ENCODE results near the gene PSAPL1. TPM values are rescaled to one million over a fixed set of nuclear protein-coding genes. Genes with fewer than 3 reads are reported as not detected.

PSAPL1 gene
- polyA plus RNA-seq, 1 donor from 2014 or later = not detected

GRCh38 chr4:7425591-7426468 is 8.9 kb downstream of the PSAPL1 start:
- Histone ChIP-seq H3K4me2 (ENCODE audit: low read length) (no peak overlapping the region), H3F3A (ENCODE audit: insufficient read depth, low read length, poor library complexity, severe bottlenecking) (no peaks in the 10 kb centered on the region), H3K4me3 (ENCODE audit: low read length) (no peak overlapping the region), H2AFZ (ENCODE audit: low read depth, low read length) (no peak overlapping the region), H3K9me3 (ENCODE audit: low read length) (no peaks in the 10 kb centered on the region), H3K9me2 (ENCODE audit: insufficient read depth, low read length) (no peaks in the 10 kb centered on the region), H3K27ac (ENCODE audit: low read length) (no peak overlapping the region), H3K9ac (ENCODE audit: low read length) (no peak overlapping the region), H3K27me3 (ENCODE audit: insufficient read depth, low read depth, low read length) (no peaks in the 10 kb centered on the region), H4K20me1 (ENCODE audit: insufficient read depth) (no peaks in the 10 kb centered on the region), H3K79me2 (replicated peaks; ENCODE audit: insufficient read depth, low read length) (no peaks in the 10 kb centered on the region), H3K36me3 (ENCODE audit: insufficient read depth, low read length) (no peaks in the 10 kb centered on the region)
- TF ChIP-seq, protein P1, sequence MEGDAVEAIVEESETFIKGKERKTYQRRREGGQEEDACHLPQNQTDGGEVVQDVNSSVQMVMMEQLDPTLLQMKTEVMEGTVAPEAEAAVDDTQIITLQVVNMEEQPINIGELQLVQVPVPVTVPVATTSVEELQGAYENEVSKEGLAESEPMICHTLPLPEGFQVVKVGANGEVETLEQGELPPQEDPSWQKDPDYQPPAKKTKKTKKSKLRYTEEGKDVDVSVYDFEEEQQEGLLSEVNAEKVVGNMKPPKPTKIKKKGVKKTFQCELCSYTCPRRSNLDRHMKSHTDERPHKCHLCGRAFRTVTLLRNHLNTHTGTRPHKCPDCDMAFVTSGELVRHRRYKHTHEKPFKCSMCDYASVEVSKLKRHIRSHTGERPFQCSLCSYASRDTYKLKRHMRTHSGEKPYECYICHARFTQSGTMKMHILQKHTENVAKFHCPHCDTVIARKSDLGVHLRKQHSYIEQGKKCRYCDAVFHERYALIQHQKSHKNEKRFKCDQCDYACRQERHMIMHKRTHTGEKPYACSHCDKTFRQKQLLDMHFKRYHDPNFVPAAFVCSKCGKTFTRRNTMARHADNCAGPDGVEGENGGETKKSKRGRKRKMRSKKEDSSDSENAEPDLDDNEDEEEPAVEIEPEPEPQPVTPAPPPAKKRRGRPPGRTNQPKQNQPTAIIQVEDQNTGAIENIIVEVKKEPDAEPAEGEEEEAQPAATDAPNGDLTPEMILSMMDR (IDR thresholded peaks at IDR 0.05; ENCODE audit: poor library complexity, severe bottlenecking) = no peak
- TF ChIP-seq SMC3 (conservative IDR thresholded peaks at IDR 0.05; ENCODE audit: poor library complexity) = no peak
- no peak for TF ChIP-seq EP300 (conservative IDR thresholded peaks at IDR 0.05; ENCODE audit: poor library complexity, severe bottlenecking)
- no peak for TF ChIP-seq TAF1 (IDR thresholded peaks at IDR 0.05; ENCODE audit: low read depth)
- no peak for TF ChIP-seq POLR2AphosphoS5 (IDR thresholded peaks at IDR 0.05)
- TF ChIP-seq RAD21 (conservative IDR thresholded peaks at IDR 0.05) = no peak

- Histone ChIP-seq H3K9ac (ENCODE audit: low read length) (no peak overlapping the region), H3K79me2 (replicated peaks; ENCODE audit: insufficient read depth, low read length) (no peaks in the 10 kb centered on the region), H3F3A (ENCODE audit: insufficient read depth, low read length, poor library complexity, severe bottlenecking) (no peaks in the 10 kb centered on the region), H3K9me2 (ENCODE audit: insufficient read depth, low read length) (no peaks in the 10 kb centered on the region), H3K9me3 (ENCODE audit: low read length) (no peaks in the 10 kb centered on the region), H3K36me3 (ENCODE audit: insufficient read depth, low read length) (no peaks in the 10 kb centered on the region), H3K4me3 (ENCODE audit: low read length) (no peak overlapping the region), H3K27me3 (ENCODE audit: insufficient read depth, low read depth, low read length) (no peaks in the 10 kb centered on the region), H4K20me1 (ENCODE audit: insufficient read depth) (no peaks in the 10 kb centered on the region), H3K27ac (ENCODE audit: low read length) (no peak overlapping the region), H2AFZ (ENCODE audit: low read depth, low read length) (no peak overlapping the region), H3K4me2 (ENCODE audit: low read length) (no peak overlapping the region)
- TF ChIP-seq EZH2 (IDR thresholded peaks at IDR 0.05; ENCODE audit: borderline replicate concordance, insufficient read depth, low read length, poor library complexity, severe bottlenecking) = no peak
Measured at GRCh38 chr4:7425124-7425523, 9.6 kb downstream of the PSAPL1 start.

- H3K9ac ChIP-seq (ENCODE audit: low read length) = no peak overlapping the region
- no peaks in the 10 kb centered on the region for H3K79me2 ChIP-seq (replicated peaks; ENCODE audit: insufficient read depth, low read length)
- H4K20me1 ChIP-seq (ENCODE audit: insufficient read depth) = no peaks in the 10 kb centered on the region
- H3K27me3 ChIP-seq (ENCODE audit: insufficient read depth, low read depth, low read length) = no peaks in the 10 kb centered on the region
- H3F3A ChIP-seq (ENCODE audit: insufficient read depth, low read length, poor library complexity, severe bottlenecking) = no peaks in the 10 kb centered on the region
- H3K9me3 ChIP-seq (ENCODE audit: low read length) = no peaks in the 10 kb centered on the region
- no peak overlapping the region for H3K4me3 ChIP-seq (ENCODE audit: low read length)
- H2AFZ ChIP-seq (ENCODE audit: low read depth, low read length) = no peak overlapping the region
- TF ChIP-seq, protein P2, sequence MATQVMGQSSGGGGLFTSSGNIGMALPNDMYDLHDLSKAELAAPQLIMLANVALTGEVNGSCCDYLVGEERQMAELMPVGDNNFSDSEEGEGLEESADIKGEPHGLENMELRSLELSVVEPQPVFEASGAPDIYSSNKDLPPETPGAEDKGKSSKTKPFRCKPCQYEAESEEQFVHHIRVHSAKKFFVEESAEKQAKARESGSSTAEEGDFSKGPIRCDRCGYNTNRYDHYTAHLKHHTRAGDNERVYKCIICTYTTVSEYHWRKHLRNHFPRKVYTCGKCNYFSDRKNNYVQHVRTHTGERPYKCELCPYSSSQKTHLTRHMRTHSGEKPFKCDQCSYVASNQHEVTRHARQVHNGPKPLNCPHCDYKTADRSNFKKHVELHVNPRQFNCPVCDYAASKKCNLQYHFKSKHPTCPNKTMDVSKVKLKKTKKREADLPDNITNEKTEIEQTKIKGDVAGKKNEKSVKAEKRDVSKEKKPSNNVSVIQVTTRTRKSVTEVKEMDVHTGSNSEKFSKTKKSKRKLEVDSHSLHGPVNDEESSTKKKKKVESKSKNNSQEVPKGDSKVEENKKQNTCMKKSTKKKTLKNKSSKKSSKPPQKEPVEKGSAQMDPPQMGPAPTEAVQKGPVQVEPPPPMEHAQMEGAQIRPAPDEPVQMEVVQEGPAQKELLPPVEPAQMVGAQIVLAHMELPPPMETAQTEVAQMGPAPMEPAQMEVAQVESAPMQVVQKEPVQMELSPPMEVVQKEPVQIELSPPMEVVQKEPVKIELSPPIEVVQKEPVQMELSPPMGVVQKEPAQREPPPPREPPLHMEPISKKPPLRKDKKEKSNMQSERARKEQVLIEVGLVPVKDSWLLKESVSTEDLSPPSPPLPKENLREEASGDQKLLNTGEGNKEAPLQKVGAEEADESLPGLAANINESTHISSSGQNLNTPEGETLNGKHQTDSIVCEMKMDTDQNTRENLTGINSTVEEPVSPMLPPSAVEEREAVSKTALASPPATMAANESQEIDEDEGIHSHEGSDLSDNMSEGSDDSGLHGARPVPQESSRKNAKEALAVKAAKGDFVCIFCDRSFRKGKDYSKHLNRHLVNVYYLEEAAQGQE (IDR thresholded peaks at IDR 0.05; ENCODE audit: borderline replicate concordance) = no peak
- TF ChIP-seq EP300 (conservative IDR thresholded peaks at IDR 0.05; ENCODE audit: poor library complexity, severe bottlenecking) (no peak), POLR2AphosphoS5 (IDR thresholded peaks at IDR 0.05) (no peak), TAF1 (IDR thresholded peaks at IDR 0.05; ENCODE audit: low read depth) (no peak), RAD21 (conservative IDR thresholded peaks at IDR 0.05) (no peak), MXI1 (conservative IDR thresholded peaks at IDR 0.05; ENCODE audit: poor library complexity, severe bottlenecking) (no peak), SMC3 (conservative IDR thresholded peaks at IDR 0.05; ENCODE audit: poor library complexity) (no peak), EZH2 (IDR thresholded peaks at IDR 0.05; ENCODE audit: borderline replicate concordance, insufficient read depth, low read length, poor library complexity, severe bottlenecking) (no peak)
- TF ChIP-seq, protein P1 (IDR thresholded peaks at IDR 0.05; ENCODE audit: poor library complexity, severe bottlenecking) = no peak
- no peak overlapping the region for H3K4me2 ChIP-seq (ENCODE audit: low read length)
- no peaks in the 10 kb centered on the region for H3K36me3 ChIP-seq (ENCODE audit: insufficient read depth, low read length)
- H3K9me2 ChIP-seq (ENCODE audit: insufficient read depth, low read length) = no peaks in the 10 kb centered on the region
- H3K27ac ChIP-seq (ENCODE audit: low read length) = no peak overlapping the region
Measured at GRCh38 chr4:7424553-7425111, 10.1 kb downstream of the PSAPL1 start.
